ENCODE measurements around the gene RCOR2. TPM values are rescaled to one million over a fixed set of nuclear protein-coding genes. Genes with fewer than 3 reads are reported as not detected.

RCOR2 gene
- total RNA-seq, 1 experiment from 2014 or later = 2.0 TPM

- no peak for DNase-seq (ENCODE audit: low spot score)
Measured at GRCh38 chr11:63923319-63923718, 6.4 kb upstream of the RCOR2 start.

DNA sequence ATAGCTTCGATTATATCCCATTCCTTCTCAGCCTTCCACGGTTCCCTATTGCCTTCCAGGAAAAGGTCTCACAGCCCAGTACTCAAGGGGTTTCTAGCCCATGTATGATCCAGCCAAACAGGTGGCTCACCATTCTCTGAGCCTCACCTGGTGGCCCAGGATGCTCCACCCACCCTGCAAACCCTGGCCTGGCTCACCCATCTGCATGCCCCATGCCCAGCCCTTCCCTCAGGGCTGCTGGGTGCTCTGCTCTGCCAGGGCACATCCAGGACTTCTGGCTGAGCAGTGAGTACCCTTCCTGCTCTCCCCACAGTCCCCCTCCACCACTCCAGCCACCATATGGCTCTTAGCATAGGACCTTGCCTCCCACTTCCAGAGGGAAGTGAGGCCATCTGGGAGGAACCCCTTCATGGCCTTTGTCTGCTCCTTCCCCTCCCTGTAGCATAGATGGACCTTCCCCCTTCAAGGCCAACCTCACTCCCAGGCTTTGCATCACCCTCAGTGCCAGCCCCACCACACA lies 5.8 kb upstream of the RCOR2 start:
- no peak for DNase-seq (ENCODE audit: low spot score)

- DNase-seq (ENCODE audit: low spot score) = no peak
Measured at GRCh38 chr11:63920939-63921417, 4.0 kb upstream of the RCOR2 start.

DNA sequence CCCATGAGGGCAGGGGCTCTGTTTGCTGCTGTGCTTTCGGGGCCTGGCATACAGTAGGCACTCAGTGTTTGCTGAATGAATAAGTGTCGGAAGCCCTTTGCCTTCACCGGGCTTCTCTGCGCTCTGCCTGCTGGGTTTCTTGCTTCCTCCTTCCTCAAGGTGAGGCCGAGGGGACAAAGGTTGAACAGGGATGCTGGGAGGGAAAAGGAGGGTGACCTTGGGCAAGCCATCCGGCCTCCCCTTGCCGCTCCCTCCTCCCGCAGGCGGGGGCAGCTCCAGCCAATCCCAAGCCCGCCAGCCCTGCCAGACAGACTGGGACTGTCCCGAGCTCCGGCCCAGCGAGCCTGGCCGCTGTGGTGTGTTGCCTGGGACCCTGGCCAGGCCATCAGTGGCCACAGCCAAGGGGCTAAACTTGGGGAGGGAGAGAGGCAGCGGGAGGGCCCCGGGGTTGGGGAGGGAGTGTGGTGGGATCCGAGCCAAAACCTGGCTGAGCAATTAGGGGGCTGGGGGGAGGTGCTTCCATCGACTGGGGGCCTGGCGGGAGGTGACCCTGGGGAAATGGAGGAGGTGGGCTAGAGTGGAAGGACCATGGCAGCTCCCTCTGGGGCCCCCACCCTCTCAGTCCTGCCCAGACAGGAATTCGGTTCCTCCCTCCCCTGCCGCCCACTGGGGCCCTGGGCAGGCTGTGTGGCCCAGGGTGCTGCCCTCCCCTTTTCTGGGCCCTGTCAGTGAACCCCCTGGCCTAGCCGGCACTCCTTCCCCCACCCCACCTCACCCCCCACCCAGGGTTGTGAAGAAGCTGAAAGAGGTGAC lies 3.4 kb upstream of the RCOR2 start:
- DNase-seq (ENCODE audit: low spot score) = no peak

DNA sequence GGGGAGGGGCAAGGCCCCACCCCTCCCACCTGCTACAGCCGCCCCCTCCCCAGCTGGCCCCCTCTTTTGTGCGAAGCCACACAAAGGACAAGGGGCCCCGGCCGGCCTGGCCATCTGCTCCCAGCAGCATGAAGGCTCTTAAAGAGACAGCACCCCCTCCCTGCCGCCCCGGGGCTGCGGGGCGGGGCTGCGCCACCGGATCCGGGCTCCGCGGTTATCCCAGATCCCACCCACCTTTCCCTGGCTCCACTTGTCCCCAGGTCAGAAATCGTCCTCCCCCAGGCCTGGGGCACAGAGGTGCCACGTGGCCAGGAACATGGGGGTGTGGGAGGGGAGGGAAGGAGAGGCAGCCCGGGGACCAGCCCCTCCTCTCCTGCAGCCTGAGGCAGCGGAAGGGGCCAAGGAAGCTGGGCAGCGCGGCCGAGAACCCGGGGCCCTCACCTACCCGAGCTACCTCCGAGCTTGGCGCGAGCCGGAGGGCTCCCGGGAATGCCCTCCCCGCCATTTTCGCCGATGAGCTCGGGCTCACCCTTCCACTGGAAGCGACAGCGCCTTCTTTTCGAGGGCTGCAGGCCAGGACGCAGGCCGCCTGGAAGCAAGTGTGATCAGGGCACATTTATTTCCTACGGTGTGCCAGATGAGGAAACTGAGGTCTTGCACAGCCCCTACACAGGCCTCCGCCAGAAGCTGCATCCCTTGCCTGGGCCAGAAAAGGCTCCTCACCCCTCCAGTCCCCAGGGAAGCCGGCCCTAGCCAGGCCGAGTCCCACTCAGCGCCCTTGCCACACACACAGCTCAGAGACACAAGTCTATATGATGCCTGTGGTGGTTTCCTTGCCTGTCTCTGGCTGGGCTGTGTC lies 2.5 kb upstream of the RCOR2 start:
- DNase-seq (ENCODE audit: low spot score) = no peak

- no peak for DNase-seq (ENCODE audit: low spot score)
Measured at GRCh38 chr11:63918507-63919191, 1.7 kb upstream of the RCOR2 start.

- DNase-seq (ENCODE audit: low spot score) = peak; percentile 37
Measured at GRCh38 chr11:63917692-63918506, 935 bp upstream of the RCOR2 start.

- DNase-seq (ENCODE audit: low spot score) = no peak
Measured at GRCh38 chr11:63915961-63916836, 765 bp downstream of the RCOR2 start.

GRCh38 chr11:63914896-63915691 lies 1.9 kb downstream of the RCOR2 start:
- DNase-seq (ENCODE audit: low spot score) = no peak

DNA sequence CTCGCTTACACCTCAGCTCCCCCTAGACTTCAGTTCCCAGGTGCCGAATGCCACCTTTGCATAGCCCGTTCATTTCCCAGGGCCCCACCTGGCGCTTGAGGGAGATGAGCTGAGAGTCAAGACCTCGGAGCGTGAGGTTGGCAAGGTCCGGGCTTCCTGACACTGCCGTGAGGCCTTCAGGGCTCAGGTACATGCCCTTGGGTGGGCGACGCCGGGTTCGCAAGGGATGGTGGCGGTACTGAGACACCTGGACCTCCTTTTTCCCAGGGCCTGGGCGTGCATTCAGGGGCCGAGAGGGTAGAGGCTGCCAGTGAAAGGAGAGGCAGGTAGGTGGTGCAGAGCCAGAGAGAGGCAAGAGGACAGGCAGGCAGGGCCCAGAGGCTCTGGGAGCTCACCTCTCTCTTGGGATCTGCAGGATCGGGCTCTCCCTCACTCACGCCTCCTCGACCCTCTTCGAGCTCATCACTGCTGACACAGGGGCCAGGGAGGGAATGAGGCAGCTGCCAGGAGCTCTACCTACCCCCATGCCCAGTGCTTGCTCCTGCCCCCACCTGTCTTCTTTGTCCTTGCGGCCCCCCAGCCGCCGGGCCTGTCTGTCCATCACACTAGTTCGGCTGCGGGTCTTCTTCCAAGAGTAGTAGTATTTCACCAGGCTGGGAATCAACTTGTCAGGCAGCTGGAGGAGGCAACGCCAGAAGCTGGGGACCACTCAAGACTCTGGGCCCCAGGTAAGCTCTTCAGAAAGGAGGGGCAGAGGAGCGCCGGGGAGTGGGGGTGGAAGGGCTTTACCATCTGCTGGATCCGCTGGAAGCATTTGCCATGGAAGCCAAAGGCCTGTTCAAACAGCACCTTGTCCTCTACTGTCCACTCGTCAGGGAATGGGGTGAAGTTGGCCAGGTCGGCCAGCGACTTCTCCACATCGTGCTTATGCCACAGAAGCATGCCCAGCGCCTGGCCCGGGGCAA lies 2.8 kb downstream of the RCOR2 start:
- no peak for DNase-seq (ENCODE audit: low spot score)

DNA sequence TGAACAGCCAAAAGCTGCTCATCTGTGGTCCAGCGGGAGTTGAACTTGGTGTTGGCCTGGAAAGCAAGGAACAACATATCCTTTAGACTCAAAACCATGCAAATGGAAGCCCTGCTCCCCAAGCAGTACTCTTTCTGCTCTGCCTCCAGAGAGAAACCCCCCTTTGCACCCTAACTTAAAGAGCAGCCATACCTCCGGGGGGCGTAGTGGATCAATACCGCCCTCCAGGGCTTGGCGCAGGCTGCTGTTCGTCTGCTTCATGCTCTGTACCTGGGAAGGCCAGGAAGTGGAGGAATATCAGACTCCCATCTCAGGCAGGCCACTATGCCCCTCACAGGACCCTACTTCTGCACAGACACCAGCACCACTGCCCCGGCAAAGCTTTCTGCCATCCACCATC lies 4.3 kb downstream of the RCOR2 start:
- no peak for DNase-seq (ENCODE audit: low spot score)

- no peak for DNase-seq (ENCODE audit: low spot score)
Measured at GRCh38 chr11:63911876-63912275, 5.1 kb downstream of the RCOR2 start.

GRCh38 chr11:63911440-63911839 lies 5.5 kb downstream of the RCOR2 start:
- no peak for DNase-seq (ENCODE audit: low spot score)

- DNase-seq (ENCODE audit: low spot score) = no peak
Measured at GRCh38 chr11:63910675-63911074, 6.3 kb downstream of the RCOR2 start.

DNA sequence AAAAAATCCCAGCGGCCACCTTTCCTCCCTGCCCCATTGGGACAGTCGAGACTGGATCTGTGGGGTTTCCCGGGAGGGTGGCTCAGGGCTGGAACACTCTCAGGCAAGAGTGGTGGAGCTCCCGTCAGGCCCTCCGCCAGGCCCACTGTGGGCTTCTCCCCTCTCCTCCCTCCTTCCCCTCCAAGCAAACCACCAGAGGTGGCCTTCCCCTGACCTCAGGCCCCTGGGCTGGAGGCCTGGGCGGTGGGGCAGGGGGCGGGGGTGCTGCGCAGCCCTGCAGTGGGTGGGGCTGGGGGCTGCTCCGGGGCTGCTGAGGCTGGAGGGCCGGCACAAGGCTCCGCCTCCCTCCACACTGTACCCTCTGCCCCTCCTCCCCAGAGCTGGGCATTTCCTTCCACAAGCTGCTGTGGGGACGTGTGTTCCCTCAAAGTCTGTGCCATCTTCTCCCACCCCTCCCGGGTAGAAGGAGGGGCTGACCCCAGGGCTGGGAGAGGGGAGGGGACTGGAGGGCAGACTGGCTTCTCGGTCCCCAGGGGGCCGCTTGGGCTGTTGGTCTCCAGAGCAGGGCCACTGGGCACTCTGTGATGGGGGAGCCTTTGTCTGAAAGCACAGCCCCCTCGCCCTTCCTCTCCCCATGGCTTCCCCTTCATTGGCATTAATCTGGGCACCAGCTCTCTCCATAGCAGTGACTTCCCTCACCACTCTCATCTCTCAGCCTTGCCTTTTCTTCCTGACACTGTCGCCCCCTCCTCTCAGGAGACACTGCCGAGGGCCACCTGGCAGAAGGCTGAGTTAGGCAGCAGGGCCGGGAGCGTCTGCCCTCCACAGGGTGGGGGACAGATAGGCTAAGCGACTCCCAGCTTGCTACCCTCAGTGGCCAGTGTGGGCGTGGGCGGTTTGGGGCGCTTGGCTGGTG lies 7.1 kb downstream of the RCOR2 start:
- DNase-seq (ENCODE audit: low spot score) = no peak

DNA sequence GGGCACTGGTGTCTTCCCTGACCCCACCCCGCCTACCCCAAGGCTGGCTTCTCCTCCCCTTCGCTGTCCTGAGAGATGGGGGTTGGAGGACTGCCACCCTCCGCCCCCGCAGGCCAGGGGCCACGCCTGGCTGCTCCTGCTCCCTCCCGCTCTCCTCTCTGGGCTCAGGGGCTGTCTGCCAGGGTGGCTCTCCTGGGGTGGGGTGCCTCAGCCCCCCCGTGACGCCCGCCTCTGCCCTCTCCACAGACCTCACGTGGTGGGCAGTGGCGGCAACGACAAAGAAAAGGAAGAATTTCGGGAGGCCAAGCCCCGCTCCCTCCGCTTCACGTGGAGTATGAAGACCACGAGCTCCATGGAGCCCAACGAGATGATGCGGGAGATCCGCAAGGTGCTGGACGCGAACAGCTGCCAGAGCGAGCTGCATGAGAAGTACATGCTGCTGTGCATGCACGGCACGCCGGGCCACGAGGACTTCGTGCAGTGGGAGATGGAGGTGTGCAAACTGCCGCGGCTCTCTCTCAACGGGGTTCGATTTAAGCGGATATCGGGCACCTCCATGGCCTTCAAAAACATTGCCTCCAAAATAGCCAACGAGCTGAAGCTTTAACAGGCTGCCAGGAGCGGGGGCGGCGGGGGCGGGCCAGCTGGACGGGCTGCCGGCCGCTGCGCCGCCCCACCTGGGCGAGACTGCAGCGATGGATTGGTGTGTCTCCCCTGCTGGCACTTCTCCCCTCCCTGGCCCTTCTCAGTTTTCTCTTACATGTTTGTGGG lies 8.1 kb downstream of the RCOR2 start:
- no peak for DNase-seq (ENCODE audit: low spot score)
